ENCODE data around the gene FUT3.
"Not testable (repeated sequence)": the region's sequence is repeated elsewhere in the genome, so short reads cannot be mapped to it uniquely, and the experiment has no call there.

Gene FUT3

DNA sequence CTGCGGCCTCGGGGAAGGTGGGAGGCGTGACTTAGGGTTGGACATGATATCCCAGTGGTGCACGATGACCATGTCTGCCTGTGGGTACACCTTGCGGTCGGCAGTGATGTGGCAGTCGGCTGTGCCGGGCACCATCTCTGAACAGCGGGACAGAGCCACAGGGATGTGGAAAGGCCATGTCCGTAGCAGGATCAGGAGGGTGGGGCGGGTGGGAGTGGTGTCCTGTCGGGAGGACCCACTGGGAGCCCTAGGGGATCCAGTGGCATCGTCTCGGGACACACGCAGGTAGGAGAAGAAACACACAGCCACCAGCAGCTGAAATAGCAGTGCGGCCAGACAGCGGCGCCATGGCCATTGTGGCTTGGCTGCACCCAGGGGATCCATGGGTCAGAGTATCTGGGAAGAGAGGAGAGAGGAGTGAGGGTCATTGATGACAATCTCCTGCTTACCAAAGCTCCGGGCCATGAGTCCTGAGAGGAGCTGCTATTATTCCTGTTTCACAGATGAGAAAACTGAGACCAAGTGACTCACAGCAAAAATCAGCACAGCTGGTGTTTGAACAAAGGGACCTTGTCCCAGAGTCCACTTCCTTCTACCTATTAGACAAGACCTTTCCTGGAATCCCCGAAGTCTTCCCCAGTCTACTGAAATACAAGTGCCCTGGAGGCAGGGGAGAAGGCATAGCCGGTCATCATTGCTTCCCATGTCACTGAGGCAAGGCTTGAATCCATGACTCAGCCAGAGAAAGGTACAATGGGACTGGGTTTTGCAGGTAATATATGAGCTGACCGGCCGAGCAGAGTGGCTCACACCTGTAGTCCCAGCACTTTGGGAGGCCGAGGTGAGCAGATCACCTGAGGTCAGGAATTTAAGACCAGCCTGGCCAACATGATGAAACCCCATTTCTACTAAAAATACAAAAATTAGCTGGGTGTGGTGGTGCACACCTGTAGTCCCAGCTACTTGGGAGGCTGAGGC is 6.5 kb downstream of the FUT3 start:
- DNase-seq, result no peak

DNA sequence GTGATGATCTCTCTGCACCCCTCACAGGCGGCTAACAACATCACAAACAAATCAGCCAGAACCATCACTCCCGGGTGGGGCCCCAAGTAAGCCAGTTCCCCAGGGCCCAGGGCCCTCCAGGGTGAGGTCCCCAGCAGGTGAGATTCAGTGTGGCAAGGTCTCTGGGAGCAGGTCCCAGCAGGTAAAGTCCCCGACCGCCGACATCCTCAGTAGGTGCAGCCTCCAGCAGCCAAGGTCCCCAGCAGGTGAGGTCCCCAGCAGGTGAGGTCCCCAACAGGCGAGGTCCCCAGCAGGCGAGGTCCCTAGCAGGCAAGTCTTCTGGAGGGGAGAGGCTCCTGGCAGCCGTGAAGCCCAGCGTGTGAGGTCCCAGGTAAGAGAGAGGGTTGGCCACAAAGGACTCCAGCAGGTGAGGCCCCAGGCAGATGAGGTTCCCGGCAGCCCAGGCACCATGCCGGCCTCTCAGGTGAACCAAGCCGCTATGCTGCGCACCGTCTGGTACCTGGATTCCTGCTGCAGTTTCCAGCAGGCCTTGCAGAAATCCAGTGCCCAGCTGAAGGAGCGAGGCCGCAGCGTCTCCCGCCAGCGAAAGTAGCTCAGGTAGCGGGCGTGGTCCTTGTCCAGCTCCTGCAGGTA is 7.8 kb downstream of the FUT3 start:
- no peak for DNase-seq

DNA sequence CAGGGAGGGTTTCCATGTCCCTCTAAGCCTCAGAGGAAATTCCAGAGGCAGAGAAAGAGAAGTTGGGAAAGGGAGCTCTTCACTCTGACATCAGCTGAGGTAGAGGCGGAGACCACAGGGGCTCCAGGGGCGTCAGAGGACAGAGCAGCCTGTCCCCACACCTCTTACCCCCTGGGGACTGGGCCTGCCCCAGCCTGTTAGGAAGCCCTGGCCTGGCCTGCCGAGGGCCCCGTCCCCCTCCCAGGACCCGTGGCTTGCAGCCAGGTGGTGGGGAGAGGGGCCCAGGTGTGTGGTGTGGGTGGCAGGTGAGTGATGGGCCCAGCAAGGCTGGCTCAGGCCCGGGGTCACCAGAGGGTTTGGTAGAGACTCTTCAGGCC is 9.5 kb downstream of the FUT3 start:
- not testable (repeated sequence) for DNase-seq

DNA sequence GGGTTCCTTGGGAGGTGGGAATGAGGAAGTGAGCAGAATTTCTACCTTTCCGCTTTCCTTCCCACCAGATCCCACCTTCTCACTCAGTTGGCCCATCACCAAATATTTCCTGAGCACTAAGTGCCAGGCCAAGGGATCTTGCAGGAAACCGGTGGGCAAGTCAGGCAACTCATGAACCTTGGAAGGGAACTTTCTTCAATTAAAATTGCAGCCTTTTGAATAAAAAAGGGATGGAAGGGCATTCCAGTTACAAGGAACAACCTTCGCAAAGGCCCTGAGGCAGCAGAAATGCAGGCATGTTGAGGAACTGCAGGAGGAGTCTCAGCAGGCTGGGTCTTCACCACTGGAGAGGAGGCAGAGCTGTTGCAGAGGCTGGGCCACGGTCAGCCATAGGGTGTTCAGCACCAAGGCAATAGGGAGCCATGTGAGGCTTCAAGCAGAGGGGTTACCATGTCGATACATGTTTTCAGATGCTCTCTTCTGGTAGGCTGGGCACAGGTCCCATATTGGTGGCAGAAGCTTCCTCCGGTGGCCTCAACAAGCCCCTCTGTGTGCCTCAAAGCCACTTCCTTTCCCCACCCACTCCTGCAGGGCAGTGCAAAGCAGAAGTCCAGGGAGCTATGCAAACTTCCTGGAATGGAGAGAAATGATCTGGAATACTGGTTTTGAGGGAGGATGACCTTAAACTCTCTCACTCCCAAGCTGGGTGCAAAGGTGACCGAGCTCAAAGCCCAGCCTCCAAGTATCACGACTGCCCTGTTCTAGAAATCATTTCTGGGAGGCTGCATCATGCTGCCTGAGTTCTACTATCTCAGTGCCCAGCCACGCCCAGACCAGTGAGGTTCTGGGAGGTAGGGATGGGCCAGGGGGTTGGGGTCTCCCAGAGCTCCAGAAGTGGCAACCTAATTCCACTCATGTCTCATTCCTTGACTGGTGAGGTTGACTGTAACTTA is 11.9 kb downstream of the FUT3 start, which contains the start of gene FUT6:
Gene FUT6 (minus strand): TSS at position 638 of the 953 bp plus-strand sequence. CDS start 7,135 bp downstream, outside the sequence.
- peak; percentile 38 to 49 for DNase-seq

DNA sequence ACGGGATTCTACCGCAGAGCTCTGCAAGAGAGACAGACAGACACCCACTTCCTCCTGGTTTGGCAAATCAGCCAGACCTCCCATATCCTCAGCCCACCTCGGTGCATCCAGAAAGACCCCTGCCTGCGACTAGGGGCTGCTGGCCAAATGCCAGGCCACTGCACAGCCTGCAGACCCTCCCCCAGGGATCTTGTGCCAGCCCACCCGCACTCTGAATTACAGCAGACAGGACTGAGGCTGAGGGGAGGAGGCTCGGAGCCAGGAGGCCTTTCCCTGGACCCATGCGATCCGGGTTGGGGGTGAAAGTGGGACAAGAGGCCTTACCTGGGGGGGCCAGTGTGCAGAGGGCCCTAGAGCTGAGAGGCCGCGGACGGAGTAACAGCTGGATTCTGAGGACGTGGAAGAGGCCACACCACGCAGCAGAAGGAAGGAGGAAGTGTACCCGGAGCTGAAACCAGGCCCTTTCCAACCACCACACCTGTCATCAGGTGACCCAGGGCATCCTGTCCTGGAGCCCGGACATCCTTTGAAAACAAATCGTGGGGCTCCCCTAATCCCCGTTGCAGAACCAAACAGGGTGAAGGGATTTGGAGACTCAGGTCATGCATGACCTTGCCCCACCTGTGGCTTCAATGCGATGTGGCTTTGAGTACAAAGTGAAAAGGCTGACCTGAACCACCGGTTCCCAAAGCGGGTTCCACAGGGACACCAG is 12.7 kb downstream of the FUT3 start:
- no peak for DNase-seq

DNA sequence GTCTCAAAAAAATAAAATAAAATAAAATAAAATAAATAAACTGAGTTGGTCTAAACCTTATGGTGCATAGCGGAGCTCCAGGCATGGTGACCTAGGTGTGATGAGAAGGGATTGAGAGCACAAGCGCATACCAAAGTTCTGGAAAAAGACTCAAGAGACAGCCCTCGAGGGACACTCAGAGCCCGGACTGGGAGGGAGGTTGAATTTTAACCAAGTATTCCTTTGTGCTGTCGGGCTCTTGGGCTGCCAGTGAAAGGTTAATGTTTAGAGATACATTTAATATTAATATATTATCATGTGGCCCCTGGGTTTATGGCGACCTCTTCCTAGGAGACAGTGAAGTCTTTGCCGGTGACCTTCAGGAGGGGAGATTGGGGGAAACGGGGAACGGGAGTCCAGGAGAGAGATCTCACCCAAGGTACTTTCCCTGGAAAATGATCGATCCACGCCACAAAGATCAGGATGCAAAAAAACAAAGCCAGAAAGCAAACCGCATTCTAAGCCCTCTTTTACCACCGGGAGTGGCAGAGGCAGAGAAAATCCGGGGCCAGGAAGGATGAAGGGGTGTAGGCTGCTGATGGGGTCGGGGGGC is 13.4 kb downstream of the FUT3 start:
- DNase-seq, result no peak

DNA sequence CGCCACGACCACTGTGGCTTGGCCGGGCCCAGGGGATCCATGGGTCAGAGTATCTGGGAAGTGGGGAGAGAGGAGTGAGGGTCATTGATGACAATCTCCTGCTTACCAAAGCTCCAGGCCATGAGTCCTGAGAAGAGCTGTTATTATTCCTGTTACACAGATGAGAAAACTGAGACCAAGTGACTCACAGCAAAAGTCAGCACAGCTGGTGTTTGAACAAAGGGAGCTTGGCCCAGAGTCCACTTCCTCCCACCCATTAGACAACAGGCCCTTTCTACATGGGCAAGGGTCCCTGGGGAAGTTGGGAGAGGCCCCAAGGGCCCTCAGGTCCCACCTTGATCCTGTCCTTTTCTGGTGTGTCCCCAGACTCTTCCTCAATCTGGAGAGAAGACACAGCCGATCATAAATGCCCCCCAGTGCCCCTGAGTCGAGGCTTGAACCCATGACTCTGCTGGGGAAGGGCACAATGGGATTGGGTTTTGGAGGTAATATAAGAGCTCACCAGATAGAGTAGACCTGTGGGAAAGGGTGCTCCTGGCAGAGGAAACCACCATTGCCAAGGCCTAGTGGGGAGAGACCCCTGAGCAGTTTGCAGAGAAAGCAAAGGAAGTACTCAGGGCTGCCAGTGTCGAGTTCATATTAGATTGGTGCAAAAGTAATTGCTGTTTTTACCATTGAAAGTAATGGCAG is 18.6 kb downstream of the FUT3 start:
- no peak for DNase-seq

DNA sequence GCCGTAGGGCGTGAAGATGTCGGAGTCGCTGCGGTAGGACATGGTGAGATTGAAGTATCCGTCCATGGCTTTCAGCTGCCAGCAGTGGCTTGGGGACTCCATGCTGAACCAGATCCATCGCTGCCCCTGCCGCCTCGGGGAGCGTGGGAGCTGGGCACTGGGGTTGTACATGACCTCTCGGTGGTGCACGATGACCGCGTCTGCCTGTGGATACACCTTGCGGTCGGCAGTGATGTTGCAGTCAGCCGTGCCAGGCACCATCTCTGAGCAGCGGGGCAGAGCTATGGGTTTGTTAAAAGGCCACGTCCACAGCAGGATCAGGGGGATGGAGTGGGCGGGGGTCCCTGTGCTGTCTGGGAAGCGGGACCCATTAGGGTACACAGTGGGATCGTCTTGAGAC is 19.2 kb downstream of the FUT3 start:
- no peak for DNase-seq

DNA sequence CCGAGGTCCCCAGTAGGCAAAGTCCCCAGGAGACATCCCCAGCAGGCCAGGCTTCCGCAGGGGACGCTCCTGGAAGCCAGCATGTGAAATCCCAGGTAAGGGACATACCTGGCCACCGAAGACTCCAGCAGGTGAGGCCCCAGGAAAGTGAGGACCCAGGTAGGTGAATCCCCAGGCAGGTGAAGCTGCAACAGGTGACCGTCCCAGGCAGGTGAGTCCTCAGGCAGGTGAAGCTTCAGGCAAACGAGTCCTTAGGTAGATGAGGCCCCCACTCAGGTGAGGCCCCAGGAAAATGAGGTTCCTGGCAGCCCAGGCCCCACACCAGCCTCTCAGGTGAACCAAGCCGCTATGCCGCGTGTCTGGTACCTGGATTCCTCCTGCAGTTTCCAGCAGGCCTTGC is 20.1 kb downstream of the FUT3 start:
- no peak for DNase-seq

DNA sequence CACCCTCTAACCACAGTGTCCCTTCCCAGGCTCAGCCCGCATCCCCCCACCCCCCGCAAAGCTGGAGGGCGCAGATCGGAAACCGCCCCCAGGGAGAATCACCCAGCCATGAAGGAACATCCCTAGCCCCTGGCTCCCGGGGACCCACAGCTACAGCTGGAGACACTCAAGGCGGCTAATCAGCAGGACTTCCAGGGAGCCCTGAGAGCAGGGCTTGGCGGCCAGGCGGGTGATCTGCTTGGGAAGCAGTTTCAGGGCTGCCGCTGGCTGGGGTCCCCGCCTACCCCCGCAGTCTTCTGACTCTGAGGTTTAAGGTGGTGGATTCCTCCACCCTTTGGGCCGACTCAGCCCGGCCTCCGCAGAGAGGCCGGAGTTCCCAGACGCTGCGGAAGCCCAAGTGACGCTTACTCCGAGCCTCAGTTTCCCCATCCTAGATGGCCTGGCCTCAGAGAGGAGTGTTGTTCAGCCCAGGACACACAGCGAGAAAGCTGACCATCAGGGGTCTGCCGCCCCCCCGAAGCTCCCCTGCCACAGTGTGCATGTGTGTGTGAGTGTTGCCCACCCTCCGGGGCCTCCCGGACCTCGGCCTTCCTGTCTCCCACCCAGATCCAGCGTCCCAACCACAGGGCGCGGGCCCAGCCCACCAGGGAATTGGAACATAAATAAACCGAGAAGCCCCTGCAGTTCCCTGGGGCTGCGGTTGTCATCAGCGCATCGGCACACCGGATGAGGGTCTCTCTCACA is 21.5 kb downstream of the FUT3 start:
- DNase-seq, result no peak

DNA sequence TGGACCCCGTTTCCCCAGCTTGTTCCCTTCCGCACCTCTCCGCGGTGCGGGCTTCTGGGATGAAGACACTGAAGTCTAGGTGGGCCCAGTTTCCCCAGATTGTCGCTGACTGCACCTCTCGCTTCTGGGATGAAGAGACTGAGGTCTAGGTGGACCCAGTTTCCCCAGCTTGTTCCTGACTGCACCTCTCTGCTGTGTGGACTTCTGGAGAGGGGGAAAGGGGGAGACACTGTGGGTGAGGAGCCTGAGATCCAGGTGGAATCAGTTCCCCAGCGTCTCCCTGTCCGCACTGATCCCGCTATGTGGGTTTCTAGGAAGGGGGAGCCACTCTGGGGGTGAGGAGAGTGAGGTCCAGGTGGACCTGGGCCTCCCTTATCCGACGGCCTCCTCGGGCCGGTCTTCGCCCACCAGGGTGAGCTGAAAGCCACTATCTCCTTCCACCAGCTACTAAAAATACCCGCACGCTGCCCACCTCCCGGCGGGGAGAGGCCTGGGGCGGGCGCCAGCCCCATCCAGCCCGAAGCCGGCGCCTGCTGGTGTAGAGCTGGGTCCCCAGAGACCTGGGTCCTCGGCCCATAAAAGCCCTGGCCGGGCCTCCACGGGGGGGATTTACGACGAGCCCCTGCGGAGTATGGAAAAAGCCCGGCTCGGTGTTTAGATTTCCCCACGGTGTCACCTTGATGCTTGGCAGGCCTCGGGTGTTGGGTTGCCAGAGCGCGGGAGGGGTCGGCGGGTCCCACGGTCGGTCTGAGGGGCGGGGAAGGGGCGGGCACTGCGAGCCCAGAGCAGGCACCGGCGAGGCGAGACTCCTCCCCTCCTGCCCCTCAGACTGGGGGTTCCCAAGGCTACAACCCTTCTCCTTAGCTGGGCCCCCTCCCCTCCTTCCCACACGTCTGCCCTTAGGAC is 22.3 kb downstream of the FUT3 start:
- DNase-seq, result no peak

DNA sequence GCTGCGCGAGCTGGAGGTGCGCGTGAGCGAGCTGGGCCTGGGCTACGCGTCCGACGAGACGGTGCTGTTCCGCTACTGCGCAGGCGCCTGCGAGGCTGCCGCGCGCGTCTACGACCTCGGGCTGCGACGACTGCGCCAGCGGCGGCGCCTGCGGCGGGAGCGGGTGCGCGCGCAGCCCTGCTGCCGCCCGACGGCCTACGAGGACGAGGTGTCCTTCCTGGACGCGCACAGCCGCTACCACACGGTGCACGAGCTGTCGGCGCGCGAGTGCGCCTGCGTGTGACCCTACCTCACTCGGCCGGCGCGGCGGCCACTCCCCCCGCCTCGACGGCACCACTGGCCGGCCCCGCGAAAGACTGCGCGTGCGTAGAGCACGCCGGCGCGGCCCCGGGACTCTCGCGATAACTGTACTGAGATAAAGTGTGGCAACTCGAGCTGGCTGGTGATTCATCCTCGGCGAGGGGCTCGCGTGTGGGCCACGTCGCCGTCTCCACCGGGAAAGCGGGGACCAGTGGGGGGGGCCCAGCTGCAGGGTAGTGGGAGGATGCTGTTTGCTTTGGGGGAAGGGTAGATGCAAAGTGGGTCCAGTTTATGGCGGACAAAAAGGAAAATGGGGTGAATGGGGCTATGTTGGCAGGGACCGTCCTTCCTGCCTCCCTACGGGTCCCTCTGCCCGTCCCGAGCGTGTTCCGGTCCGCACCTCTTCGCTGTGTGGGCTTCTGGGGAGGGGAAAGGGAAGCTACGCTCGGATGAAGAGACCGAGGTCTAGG is 23.2 kb downstream of the FUT3 start:
- DNase-seq, result peak; percentile 96

DNA sequence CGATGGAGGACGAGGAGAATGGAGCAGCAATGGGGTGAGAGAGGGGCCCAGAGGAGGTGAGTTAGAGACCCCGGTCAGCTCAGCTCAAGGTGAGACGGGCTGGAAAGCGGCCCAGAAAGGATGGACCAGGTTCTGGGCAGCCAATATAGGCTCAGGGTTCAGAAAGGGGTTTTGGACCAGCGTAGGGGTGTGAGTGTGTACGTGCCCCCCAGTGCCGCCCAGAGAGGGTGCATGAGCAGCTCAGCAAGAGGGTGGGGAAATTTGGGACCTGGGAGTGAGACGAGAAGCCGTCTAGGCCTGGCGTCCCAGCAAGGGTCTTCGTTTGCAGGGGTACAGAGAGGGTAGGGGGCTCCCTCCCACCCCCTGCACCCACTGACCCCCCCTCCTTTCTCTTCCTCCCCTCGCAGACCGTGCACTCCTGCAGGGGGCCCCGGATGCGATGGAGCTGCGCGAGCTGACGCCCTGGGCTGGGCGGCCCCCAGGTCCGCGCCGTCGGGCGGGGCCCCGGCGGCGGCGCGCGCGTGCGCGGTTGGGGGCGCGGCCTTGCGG is 23.8 kb downstream of the FUT3 start:
- DNase-seq, result no peak

DNA sequence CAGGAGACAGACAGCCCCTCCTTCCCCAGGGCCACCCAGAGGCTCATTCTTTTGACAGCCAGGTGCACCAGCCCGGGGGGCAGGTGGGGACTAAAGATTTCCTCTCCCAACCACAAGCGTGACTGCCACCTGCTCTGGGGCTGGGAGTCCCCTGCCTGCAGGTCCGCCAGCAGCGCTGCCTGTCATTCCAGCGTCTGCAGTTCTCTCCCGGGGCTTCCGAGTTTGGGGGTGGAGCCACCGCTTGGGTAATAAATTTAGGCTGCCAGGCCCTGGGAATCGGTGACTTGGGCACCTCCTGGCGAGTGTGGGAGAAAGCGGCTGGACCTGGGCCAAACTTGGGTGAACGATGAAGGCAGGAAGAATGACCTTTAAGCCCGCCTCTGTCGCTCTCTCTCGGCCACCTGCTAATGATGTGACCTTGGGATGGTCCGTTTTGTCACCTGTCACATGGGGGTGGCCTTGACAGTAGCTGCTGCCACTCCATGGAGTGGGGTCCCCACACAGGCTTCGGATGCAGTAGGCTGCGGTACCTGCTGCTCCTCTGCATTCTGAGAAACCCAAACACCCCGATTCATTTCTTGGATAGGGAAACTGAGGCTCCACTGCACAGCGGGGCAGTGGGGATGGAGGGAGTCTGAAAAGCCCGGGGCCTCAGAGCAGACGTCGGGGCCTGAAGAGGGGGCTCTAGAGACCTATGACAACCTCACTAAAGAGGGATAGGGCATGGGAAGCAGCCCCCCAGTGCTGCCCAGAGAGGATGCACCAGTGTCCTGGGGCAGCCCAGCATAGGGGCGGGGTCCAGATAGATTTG is 24.5 kb downstream of the FUT3 start:
- peak; percentile 38 to 42 for DNase-seq

DNA sequence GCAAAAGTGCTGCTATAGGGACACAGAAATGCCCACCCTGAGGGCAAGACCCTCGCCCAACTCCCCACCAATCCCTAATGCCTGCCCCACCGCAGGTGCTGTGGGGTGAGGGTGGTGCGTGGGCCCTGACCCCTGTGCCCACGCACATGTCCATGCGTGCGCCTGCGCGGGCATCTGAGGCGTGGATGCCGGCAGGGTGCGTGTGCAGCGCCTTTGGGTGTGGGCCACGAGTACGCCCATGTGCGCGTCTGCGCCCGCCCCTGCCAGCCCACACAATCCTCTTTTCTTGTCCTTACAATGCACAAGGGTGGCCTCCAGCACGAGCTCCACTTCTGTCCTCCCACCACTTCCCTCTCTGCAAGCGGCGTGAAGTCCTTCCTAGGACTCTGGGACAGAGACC is 26.1 kb downstream of the FUT3 start:
- peak; percentile 31 to 48 for DNase-seq

DNA sequence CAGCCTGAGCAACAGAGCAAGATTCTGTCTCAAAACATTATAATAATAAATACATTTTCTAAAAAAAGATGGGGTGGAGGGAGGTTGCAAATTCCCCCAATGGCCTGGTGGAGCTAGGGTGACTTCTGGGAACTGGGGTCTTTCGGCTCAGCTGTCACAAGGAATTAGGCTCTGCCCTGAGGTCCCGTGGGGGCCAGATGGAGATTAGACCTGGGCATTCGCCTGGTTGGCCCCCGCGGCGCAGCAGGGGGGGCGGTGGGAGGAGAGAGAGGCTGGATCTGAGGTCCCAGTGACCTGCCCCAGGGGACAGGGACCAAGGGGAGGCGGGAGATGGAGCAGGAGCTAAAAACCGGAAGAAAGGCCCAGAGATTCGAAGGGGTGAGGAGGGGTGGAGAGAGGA is 26.5 kb downstream of the FUT3 start:
- DNase-seq, result no peak
